SU-DHL-6 (cell line): ENCODE results near the gene PSMC3.

ENCODE experiments used
- H2AFZ ChIP-seq: fragments of 200-600 bp; sonication (generic); 2 replicates; pipeline ENCODE4 v1.6.1; 2014; ENCODE audit warnings: low read depth, mild to moderate bottlenecking, moderate library complexity, mixed read lengths, antibody characterized with exemption, low read length; ENCODE audit not compliant: severe bottlenecking
- H3F3A ChIP-seq: fragments of 200-600 bp; shearing (Covaris generic); 2 replicates; pipeline ENCODE4 v1.6.0; 2016; ENCODE audit warnings: antibody characterized with exemption, mild to moderate bottlenecking; ENCODE audit not compliant: insufficient read depth
- H3K27ac ChIP-seq: fragments of 200-600 bp; sonication (generic); 2 replicates; pipeline ENCODE4 v1.5.1; 2016; ENCODE audit warnings: low read depth, mild to moderate bottlenecking, low read length, moderate library complexity, mixed read lengths
- H3K27me3 ChIP-seq: fragments of 200-600 bp; sonication (generic), shearing (Covaris generic); 2 replicates; pipeline ENCODE4 v1.6.0; 2014; ENCODE audit warnings: mild to moderate bottlenecking, low read length
- H3K36me3 ChIP-seq: fragments of 200-600 bp; sonication (generic); 2 replicates; pipeline ENCODE4 v1.6.1; 2014; ENCODE audit warnings: mild to moderate bottlenecking, low read length, mixed read lengths
- H3K4me2 ChIP-seq: fragments of 300-600, 200-600 bp; shearing (Covaris generic), sonication (generic); 2 replicates; pipeline ENCODE4 v1.6.0; 2014; ENCODE audit warnings: low read length, low read depth, mild to moderate bottlenecking; ENCODE audit not compliant: poor library complexity, severe bottlenecking
- H3K4me3 ChIP-seq: fragments of 200-600 bp; sonication (generic); 2 replicates; pipeline ENCODE4 v1.5.1; 2014; ENCODE audit warnings: antibody characterized with exemption, low read length, mild to moderate bottlenecking, mixed read lengths; ENCODE audit not compliant: insufficient read depth, poor library complexity, severe bottlenecking
- H3K79me2 ChIP-seq: fragments of 200-600 bp; sonication (generic); 2 replicates; pipeline ENCODE4 v1.6.1; 2014; ENCODE audit warnings: mild to moderate bottlenecking, low read length, moderate library complexity; ENCODE audit not compliant: insufficient read depth
- H3K9ac ChIP-seq: fragments of 200-600 bp; sonication (generic); 2 replicates; pipeline ENCODE4 v1.7.0; 2014; ENCODE audit warnings: mild to moderate bottlenecking, low read length
- H3K9me2 ChIP-seq: fragments of 200-600 bp; sonication (generic); replicated peaks from 2 replicates; pipeline ENCODE4 v1.6.1; 2014; ENCODE audit warnings: low read length; ENCODE audit not compliant: insufficient read depth
- H3K9me3 ChIP-seq: fragments of 200-600 bp; sonication (generic); 2 replicates; pipeline ENCODE4 v1.6.1; 2014; ENCODE audit warnings: low read length, mixed read lengths; ENCODE audit not compliant: insufficient read depth
- H4K20me1 ChIP-seq: fragments of 200-600 bp; sonication (generic); 2 replicates; pipeline ENCODE4 v1.6.1; 2014; ENCODE audit warnings: low read depth, mild to moderate bottlenecking, antibody characterized with exemption, low read length, moderate library complexity, mixed read lengths
- EZH2phosphoT487 ChIP-seq: fragments of 200-600 bp; sonication (generic), shearing (Covaris generic); conservative IDR thresholded peaks from 2 replicates; pipeline ENCODE4 v1.6.1; 2018; ENCODE audit warnings: mild to moderate bottlenecking, antibody characterized with exemption, low read length, moderate library complexity, mixed read lengths
- TF ChIP-seq, protein P1 (sequence below): fragments of 200-600 bp; sonication (generic); IDR thresholded peaks from one replicate; pipeline ENCODE4 v1.5.1; 2017; ENCODE audit warnings: antibody characterized with exemption, mild to moderate bottlenecking, low read length, moderate library complexity; ENCODE audit not compliant: insufficient read depth, poor library complexity, severe bottlenecking

The PSMC3 gene

DNA sequence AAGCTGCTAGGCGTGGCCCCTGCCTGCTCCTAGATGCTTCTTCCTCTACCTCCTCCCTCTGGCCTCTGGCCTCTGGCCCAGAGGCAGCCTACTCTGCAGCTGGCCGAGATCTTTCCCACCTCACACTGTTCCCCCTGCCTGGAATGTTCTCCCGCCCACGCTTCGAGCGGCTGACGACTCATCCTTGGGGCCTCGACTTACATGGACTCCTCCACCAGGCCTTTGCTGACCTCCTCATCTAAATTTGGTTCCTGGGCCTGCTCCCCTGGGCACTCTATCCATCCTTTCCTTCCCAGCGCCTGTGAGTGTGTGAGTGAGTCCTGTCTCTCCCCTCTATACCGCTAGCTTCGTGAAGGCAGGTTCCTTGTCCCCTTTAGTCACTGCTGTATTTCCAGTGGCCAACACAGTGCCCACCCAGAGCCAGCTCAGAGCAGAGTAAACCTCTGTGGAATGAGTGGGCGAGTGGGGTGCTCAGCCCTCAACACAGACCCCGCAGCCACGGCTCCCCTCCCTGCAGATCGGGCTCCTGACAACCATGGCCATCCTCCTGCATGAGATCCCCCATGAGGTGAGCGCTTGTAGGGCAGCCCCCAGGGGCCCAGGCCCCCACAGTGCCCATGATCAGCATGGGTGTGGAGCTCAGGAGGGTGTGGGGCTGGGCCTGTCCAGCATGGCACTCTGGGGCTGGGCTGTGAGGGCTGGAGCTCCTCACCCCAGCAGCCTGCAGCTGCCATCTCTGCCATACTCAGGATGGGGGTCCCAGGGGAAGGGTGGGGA lies 12.1 kb downstream of the PSMC3 start:
- TF ChIP-seq, protein P1, sequence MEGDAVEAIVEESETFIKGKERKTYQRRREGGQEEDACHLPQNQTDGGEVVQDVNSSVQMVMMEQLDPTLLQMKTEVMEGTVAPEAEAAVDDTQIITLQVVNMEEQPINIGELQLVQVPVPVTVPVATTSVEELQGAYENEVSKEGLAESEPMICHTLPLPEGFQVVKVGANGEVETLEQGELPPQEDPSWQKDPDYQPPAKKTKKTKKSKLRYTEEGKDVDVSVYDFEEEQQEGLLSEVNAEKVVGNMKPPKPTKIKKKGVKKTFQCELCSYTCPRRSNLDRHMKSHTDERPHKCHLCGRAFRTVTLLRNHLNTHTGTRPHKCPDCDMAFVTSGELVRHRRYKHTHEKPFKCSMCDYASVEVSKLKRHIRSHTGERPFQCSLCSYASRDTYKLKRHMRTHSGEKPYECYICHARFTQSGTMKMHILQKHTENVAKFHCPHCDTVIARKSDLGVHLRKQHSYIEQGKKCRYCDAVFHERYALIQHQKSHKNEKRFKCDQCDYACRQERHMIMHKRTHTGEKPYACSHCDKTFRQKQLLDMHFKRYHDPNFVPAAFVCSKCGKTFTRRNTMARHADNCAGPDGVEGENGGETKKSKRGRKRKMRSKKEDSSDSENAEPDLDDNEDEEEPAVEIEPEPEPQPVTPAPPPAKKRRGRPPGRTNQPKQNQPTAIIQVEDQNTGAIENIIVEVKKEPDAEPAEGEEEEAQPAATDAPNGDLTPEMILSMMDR, result no peak
- TF ChIP-seq EZH2phosphoT487, result no peak
- Histone ChIP-seq H4K20me1 (no peaks in the 10 kb centered on the region), H3K36me3 (no peaks in the 10 kb centered on the region)

DNA sequence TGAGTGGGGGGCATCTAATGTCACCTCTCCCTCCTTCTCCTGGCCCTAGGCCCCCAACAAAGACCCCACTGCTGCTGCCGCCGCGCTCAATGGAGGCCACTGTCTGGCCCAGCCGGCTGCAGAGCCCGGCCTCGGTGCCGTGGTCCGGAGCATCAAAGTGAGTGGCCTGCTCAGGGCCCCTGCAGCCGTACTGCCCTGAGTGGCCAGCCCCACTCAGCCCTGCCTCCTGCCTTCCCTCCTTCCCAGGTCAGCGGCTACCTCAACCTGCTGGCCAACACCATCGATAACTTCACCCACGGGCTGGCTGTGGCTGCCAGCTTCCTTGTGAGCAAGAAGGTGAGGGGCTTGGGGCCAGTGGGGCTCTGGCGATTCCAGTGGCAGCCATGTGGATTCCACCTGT lies 12.9 kb downstream of the PSMC3 start:
- H3K79me2 ChIP-seq, result no peaks in the 10 kb centered on the region
- H4K20me1 ChIP-seq, result no peaks in the 10 kb centered on the region
- peaks cover 5% of the 10 kb centered on the region; the same call in 1 of the 2 replicates for H3F3A ChIP-seq
- H3K27ac ChIP-seq, result no peak overlapping the region
- H3K9ac ChIP-seq, result no peak overlapping the region
- no peaks in the 10 kb centered on the region for H3K36me3 ChIP-seq
- H2AFZ ChIP-seq, result no peak overlapping the region
- H3K9me3 ChIP-seq, result no peaks in the 10 kb centered on the region
- no peak overlapping the region for H3K4me2 ChIP-seq
- H3K9me2 ChIP-seq, result no peaks in the 10 kb centered on the region
- TF ChIP-seq EZH2phosphoT487, result no peak
- TF ChIP-seq, protein P1, result no peak
- no peak overlapping the region for H3K4me3 ChIP-seq
- H3K27me3 ChIP-seq, result no peaks in the 10 kb centered on the region

More for the DNA sequence above, 12.1 kb downstream of the PSMC3 start:
- no peak overlapping the region for H3K27ac ChIP-seq
- no peak overlapping the region for H3K9ac ChIP-seq
- H3K9me3 ChIP-seq, result no peaks in the 10 kb centered on the region
- H3K27me3 ChIP-seq, result no peaks in the 10 kb centered on the region
- H3F3A ChIP-seq, result peaks cover under 1% of the 10 kb centered on the region; the same call in 1 of the 2 replicates
- H3K9me2 ChIP-seq, result no peaks in the 10 kb centered on the region
- H3K79me2 ChIP-seq, result no peaks in the 10 kb centered on the region
- H3K4me3 ChIP-seq, result no peak overlapping the region
- H2AFZ ChIP-seq, result no peak overlapping the region
- H3K4me2 ChIP-seq, result no peak overlapping the region

DNA sequence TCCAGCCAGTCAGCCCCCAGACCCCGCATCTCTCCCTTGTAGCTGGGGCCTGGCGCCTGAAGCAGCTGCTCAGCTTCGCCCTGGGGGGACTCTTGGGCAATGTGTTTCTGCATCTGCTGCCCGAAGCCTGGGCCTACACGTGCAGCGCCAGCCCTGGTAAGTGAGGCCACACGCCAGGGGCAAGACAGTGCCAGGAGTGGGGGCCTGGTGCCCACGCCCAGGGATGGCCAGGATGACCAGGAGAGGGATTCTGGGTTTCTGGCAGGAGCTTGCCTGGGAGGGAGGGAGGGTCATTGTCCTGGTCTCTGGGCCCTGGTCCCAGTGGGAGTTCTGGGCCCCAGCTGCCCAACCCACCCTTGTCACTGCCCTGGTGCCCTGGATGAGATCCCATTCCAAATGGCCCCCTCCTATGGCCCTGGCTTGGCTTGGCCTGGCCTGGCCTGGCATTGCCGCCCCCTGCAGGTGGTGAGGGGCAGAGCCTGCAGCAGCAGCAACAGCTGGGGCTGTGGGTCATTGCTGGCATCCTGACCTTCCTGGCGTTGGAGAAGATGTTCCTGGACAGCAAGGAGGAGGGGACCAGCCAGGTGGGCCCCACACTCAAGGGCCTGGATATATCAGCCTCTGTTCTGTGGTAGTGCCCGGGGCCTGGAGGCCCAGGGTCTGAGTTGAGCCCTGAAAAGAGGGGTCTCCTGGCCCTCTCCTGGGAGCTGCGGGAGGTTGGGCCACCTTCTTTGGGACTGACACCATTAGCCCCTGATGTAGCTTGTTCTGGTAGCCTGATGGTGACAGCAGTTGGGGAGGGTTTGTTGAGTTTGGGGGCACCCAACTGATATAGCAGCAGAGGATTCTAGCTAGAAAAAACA lies 14.1 kb downstream of the PSMC3 start:
- Histone ChIP-seq H3K9me3 (no peaks in the 10 kb centered on the region), H3K79me2 (no peaks in the 10 kb centered on the region), H3K27ac (no peak overlapping the region), H3K9me2 (no peaks in the 10 kb centered on the region), H4K20me1 (no peaks in the 10 kb centered on the region), H3K4me2 (no peak overlapping the region), H3K4me3 (no peak overlapping the region), H3K9ac (no peak overlapping the region), H2AFZ (no peak overlapping the region), H3F3A (peaks cover 14% of the 10 kb centered on the region), H3K36me3 (no peaks in the 10 kb centered on the region), H3K27me3 (no peaks in the 10 kb centered on the region)
- TF ChIP-seq EZH2phosphoT487, result no peak
- TF ChIP-seq, protein P1, result peak; percentile 94
